Ecto neural progenitor cell (in vitro differentiated cells): Measurements from ENCODE around the gene CDK2.

ENCODE experiments used
- DNase-seq: peaks from one replicate; pipeline ENCODE4 v3.0.0-alpha.2; 2018; ENCODE audit warnings: low spot score

CDK2 gene

DNA sequence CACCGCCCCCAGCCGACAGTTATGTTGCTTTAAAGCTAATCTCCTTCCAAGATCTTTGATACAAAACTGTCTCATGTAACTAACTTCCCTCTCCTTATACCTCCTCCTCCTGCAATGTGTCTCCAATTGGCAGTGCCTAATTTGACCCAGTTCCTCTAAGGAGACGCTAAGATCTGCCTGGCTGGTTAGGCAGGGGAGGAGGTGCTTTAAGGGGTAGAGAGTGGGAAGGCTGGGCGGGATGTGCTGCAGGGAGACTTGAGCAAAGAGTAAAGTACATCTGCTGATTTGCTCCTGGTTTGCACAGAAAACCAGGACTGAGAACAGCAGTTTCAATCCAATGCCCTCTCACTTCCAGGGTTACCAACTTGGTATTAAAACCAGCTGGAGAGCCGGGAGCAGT lies 46.9 kb downstream of the CDK2 start:
- no peak for DNase-seq

DNA sequence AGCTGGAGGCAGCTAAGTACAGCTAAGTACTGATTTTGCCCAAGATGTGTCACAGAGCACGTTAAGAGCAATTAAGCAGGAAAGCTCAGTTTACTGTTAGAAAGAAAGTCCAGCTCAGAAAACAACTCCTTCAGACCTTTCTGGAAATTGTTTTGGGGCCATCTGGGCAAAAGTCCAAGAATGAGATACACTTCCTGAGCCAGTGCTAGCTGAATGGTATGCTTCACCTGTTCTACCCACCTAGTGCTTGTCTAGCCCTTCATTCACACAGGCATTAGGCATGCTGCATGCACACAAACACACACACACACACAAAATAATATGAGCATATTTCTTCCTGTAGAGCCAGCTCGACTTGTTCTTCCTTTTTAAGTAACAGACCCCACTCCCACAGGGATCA lies 47.6 kb downstream of the CDK2 start:
- no peak for DNase-seq

DNA sequence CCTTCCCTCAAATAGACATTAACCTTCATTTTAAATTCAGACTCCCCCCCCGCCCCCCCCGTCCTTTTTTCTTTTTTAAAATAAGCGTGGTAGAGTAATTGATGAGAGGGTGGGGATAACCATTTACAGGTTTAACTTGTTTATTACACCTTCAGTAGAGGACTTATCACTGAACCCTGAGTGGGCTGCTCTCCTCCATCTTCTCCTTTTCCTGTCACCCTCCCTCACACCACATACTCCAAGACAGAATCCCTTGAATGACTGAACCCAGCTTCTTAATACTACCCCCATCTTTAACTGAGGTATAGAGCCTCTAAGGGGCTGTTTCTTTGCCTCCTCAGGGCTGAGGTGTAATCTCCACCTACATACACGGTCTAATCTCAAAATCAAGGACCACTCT lies 50.6 kb downstream of the CDK2 start:
- no peak for DNase-seq

DNA sequence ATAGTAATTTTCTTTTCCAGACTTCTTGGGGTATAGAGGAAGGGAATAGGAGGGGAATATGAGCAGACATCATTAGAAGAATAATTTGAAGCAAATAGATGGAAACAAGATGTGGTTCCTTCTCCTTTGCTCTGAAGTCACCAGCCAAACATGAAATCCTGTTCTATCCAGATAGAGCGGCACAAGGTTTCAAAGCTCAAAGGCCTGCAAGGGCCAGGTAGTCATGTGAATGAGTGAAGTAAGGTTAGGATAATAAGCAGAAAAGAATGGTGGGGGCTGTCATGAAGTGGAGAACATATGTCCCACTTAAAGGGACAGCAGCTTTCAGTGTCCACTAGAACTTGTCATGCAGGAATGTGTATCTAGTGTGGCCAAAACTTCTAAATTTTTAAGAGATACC lies 51.7 kb downstream of the CDK2 start:
- no peak for DNase-seq

DNA sequence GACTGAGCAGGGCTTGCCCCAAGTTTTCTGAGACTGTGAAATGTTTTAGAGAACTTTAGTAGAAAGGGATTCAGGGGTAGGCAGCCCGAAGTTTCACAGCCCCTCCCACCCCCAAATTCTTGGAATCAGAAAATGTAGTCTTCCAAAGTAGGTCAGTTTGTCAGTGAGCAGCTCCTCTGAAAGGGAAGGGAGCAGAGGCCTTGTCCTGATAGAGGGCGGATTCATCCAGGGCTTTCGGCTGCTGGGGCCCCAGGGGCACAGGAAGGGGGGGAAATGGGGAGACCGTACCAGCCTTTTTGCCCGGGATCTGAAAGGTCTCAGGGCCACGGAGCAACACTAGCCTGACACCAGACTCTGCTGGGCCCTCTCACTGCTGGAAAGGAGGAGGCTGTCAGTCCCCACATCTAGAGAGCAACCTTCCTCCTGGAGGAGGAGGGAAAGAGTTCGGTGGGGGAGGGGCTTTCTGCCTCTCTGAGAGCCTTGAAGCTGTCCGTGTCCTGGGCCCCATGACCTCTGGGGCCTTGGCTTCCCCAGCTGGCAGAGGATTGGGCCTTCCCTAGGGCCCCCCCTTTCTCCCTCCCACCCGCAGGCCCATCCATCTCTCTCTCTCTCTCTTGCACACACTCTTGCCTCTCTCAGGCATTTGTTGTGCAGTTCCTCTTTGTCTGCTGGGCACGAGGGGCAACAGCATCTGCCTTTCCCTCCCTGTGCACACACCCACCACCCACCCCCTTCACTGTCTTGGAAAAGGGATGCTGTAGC lies 54.0 kb downstream of the CDK2 start, which contains the start of gene IKZF4:
TSS of gene IKZF4 (plus strand) at position 621 of the 762 bp plus-strand sequence. CDS start 451 bp downstream, outside the sequence.
- DNase-seq: peak; percentile 91

DNA sequence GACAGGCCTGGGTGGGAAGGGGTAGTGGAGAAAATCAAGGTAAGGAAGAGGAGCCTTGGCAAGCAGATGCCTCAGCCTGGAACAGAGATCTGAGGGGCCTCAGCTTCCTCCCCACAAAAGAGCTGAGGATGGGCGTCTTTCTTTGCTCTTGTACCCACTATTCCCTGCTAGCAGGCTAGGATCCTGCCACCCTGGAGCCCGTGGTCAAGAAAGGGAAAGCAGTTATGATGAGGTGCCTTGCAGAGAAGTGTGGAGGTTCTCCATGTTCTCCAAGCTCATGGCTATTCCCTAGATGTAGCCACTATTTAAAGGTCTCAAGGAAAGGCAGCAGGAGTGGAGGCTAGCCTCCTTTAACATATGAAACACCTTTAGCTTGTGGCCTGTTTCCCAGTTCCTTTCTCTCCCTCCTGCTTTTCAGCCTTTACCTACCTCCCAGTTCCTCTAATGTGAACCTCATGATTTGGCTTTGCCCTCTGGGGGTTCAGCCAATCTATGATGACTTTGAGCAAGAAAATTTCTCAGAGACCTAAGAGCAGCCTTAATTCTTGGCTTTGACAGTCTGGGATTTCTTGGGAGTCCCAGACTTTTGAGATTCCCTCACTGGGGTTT lies 55.4 kb downstream of the CDK2 start:
- DNase-seq: no peak
